NOMO-1 treated with dmso at 0.1 percent for 144 hours (cell line): ENCODE data around the gene NKD1.
A peak's percentile ranks its signal among the peaks of the same experiment; 100 is the strongest.
"Not testable (repeated sequence)": the region's sequence is repeated elsewhere in the genome, so short reads cannot be mapped to it uniquely, and the experiment has no call there.

ENCODE experiments used
- DNase-seq: peaks from one replicate; lab custom pipeline; 2025; ENCODE audit not compliant: unreplicated experiment; lab: John Stamatoyannopoulos, UW

Gene NKD1

GRCh38 chr16:50536258-50536645 lies 11.9 kb upstream of the NKD1 start:
- not testable (repeated sequence) for DNase-seq

- no peak for DNase-seq
These were observed 10.5 kb upstream of the NKD1 start for GRCh38 chr16:50537533-50538290.

GRCh38 chr16:50538411-50539052 lies 9.7 kb upstream of the NKD1 start:
- DNase-seq = no peak

GRCh38 chr16:50539053-50539695 lies 9.0 kb upstream of the NKD1 start:
- DNase-seq = no peak

- DNase-seq = no peak
These were observed 8.1 kb upstream of the NKD1 start for GRCh38 chr16:50539822-50540710.

GRCh38 chr16:50540711-50541007 lies 7.5 kb upstream of the NKD1 start:
- DNase-seq = no peak

GRCh38 chr16:50542703-50543102 lies 5.5 kb upstream of the NKD1 start:
- no peak for DNase-seq

- DNase-seq = no peak
These were observed 2.1 kb upstream of the NKD1 start for GRCh38 chr16:50546125-50546524.

GRCh38 chr16:50547340-50548124 lies 664 bp upstream of the NKD1 start:
- DNase-seq = peak; percentile 3

- no peak for DNase-seq
These were observed 839 bp downstream of the NKD1 start for GRCh38 chr16:50548909-50549560.

GRCh38 chr16:50549561-50549915 lies 1.3 kb downstream of the NKD1 start:
- DNase-seq = no peak

GRCh38 chr16:50550035-50550434 lies 1.8 kb downstream of the NKD1 start:
- no peak for DNase-seq

GRCh38 chr16:50550866-50551641 lies 2.9 kb downstream of the NKD1 start:
- no peak for DNase-seq

GRCh38 chr16:50552476-50553101 lies 4.4 kb downstream of the NKD1 start:
- DNase-seq = no peak

GRCh38 chr16:50553182-50553710 lies 5.0 kb downstream of the NKD1 start:
- DNase-seq = no peak

GRCh38 chr16:50553731-50554360 lies 5.7 kb downstream of the NKD1 start:
- DNase-seq = no peak

- no peak for DNase-seq
These were observed 7.2 kb downstream of the NKD1 start for GRCh38 chr16:50555269-50555875.
